HCT116 (cell line): Measurements from ENCODE around the gene SDK1. TPM values are rescaled to one million over a fixed set of nuclear protein-coding genes. Genes with fewer than 3 reads are reported as not detected.

Experiments used
- ATAC-seq: fragments of 200-7000 bp; cut with Tn5 transposase; 2 replicates; pipeline ENCODE4 v1.9.1; 2020; ENCODE audit warnings: mild to moderate bottlenecking, moderate library complexity
- BruUV-seq: library from RNA; stranded (reverse); fragments of 400-500 nt; replicated peaks from 2 replicates; lab custom pipeline; 2021; lab: Mats Ljungman, UMichigan
- CTCF ChIA-PET: fragments of 300-600 bp; sonication (Branson Sonifier 250); formaldehyde crosslinking; loops from one replicate; lab custom pipeline; 2021; ENCODE audit warnings: antibody characterized with exemption; lab: Charles Lee
- POLR2A ChIA-PET: fragments of 300-600, 350-600 bp; sonication (Branson Sonifier 250); formaldehyde crosslinking; loops from one replicate; lab custom pipeline; 2021; ENCODE audit warnings: antibody characterized with exemption; lab: Charles Lee
- RAD21 ChIA-PET, 2 experiments: fragments of 300-600 bp; sonication (Branson Sonifier 250); formaldehyde crosslinking; loops; one replicate each; lab custom pipeline; 2023; ENCODE audit warnings: low total read pairs in 2 of 2; ENCODE audit not compliant: uncharacterized antibody in 2 of 2, unreplicated experiment in 2 of 2, low non-redundant PET in 1 of 2; lab: Charles Lee
- DNase-seq: peaks from one replicate; pipeline ENCODE4 v3.0.0-alpha.2; 2010; ENCODE audit warnings: low read depth, low spot score
- H2AFZ ChIP-seq: fragments of 200-600 bp; shearing (Covaris generic), sonication (generic); 2 replicates; pipeline ENCODE4 v1.6.1; 2017; ENCODE audit warnings: low read depth, mixed run types, mixed read lengths, antibody characterized with exemption, low read length; ENCODE audit not compliant: poor library complexity, severe bottlenecking
- H3K27ac ChIP-seq: 2 replicates; pipeline ENCODE4 v1.5.1; 2012; ENCODE audit warnings: low read depth, low read length
- H3K27me3 ChIP-seq: fragments of 200-600 bp; sonication (generic); 2 replicates; pipeline ENCODE4 v1.6.1; 2016; ENCODE audit warnings: mixed run types, low read length, mixed read lengths; ENCODE audit not compliant: insufficient read depth
- H3K36me3 ChIP-seq, 2 experiments: fragments of 200-500 bp in 1 of 2; fragments of 200-600 bp in 1 of 2; sonication (Bioruptor generic) in 1 of 2; sonication (generic) in 1 of 2; 2 replicates each; pipeline versions ENCODE4 v1.5.1 to v1.6.1; 2014 to 2016; ENCODE audit warnings: low read length in 2 of 2, inconsistent platforms in 1 of 2, mixed read lengths in 1 of 2, mixed run types in 1 of 2; ENCODE audit not compliant: insufficient read depth in 2 of 2, control insufficient read depth in 1 of 2
- H3K4me1 ChIP-seq, 2 experiments: fragments of 200-600 bp in 1 of 2; sonication (generic) in 1 of 2; 2 replicates each; pipeline versions ENCODE4 v1.5.1 to v1.6.1; 2012 to 2017; ENCODE audit warnings: low read length in 2 of 2, inconsistent platforms in 1 of 2, mild to moderate bottlenecking in 1 of 2, mixed read lengths in 1 of 2, mixed run types in 1 of 2, moderate library complexity in 1 of 2; ENCODE audit not compliant: insufficient read depth in 2 of 2, control insufficient read depth in 1 of 2
- H3K4me2 ChIP-seq: fragments of 200-600 bp; sonication (generic); 2 replicates; pipeline ENCODE4 v1.6.1; 2017; ENCODE audit warnings: mixed run types, low read length, mixed read lengths
- H3K4me3 ChIP-seq, 2 experiments: fragments of 200-600 bp in 1 of 2; sonication (generic) in 1 of 2; replicated peaks in 1 of 2; 2 replicates each; pipeline ENCODE4 v1.5.1; 2011 to 2016; ENCODE audit warnings: low read length in 2 of 2, control low read depth in 1 of 2, low read depth in 1 of 2, mild to moderate bottlenecking in 1 of 2, mixed read lengths in 1 of 2, mixed run types in 1 of 2
- H3K79me2 ChIP-seq: fragments of 200-600 bp; sonication (generic); 2 replicates; pipeline ENCODE4 v1.6.1; 2017; ENCODE audit warnings: mild to moderate bottlenecking, mixed run types, low read length, moderate library complexity, mixed read lengths; ENCODE audit not compliant: insufficient read depth
- H3K9ac ChIP-seq: fragments of 200-600 bp; sonication (generic); 2 replicates; pipeline ENCODE4 v1.6.1; 2016; ENCODE audit warnings: low read length, mixed read lengths
- H3K9me2 ChIP-seq: fragments of 200-600 bp; sonication (generic), shearing (Covaris generic); 2 replicates; pipeline ENCODE4 v1.6.1; 2017; ENCODE audit warnings: mixed run types, mild to moderate bottlenecking, moderate library complexity; ENCODE audit not compliant: insufficient read depth
- H3K9me3 ChIP-seq, 2 experiments: fragments of 200-500 bp in 1 of 2; fragments of 200-600 bp in 1 of 2; sonication (Bioruptor generic) in 1 of 2; sonication (generic) in 1 of 2; 2 replicates each; pipeline ENCODE4 v1.6.1; 2014 to 2017; ENCODE audit warnings: low read length in 2 of 2, mixed read lengths in 2 of 2, inconsistent platforms in 1 of 2, low read depth in 1 of 2, mild to moderate bottlenecking in 1 of 2, mixed run types in 1 of 2, moderate library complexity in 1 of 2; ENCODE audit not compliant: control insufficient read depth in 1 of 2, insufficient read depth in 1 of 2
- H4K20me1 ChIP-seq: fragments of 200-600 bp; sonication (generic), shearing (Covaris generic); 2 replicates; pipeline ENCODE4 v1.6.1; 2017; ENCODE audit warnings: mixed run types, mild to moderate bottlenecking, moderate library complexity; ENCODE audit not compliant: insufficient read depth
- CBX3 ChIP-seq: IDR thresholded peaks from 2 replicates; pipeline ENCODE4 v1.6.1; 2012; ENCODE audit warnings: low read depth
- CEBPB ChIP-seq: IDR thresholded peaks from 2 replicates; pipeline ENCODE4 v1.6.1; 2012; ENCODE audit warnings: low read depth
- EGR1 ChIP-seq: IDR thresholded peaks from 2 replicates; pipeline ENCODE4 v1.6.1; 2012; ENCODE audit warnings: low read depth
- ELF1 ChIP-seq: IDR thresholded peaks from 2 replicates; pipeline ENCODE4 v1.6.1; 2012; ENCODE audit warnings: low read depth, borderline replicate concordance
- EZH2 ChIP-seq: fragments of 200-600 bp; sonication (generic); IDR thresholded peaks from 2 replicates; pipeline ENCODE4 v1.6.1; 2017; ENCODE audit warnings: antibody characterized with exemption, mixed run types
- EZH2phosphoT487 ChIP-seq: fragments of 200-600 bp; IDR thresholded peaks from 2 replicates; pipeline ENCODE4 v1.6.1; 2018; ENCODE audit warnings: antibody characterized with exemption, borderline replicate concordance
- JUND ChIP-seq: IDR thresholded peaks from 2 replicates; pipeline ENCODE4 v1.6.1; 2012
- POLR2A ChIP-seq: IDR thresholded peaks from 2 replicates; pipeline ENCODE4 v1.7.0; 2011; ENCODE audit warnings: borderline replicate concordance; ENCODE audit not compliant: insufficient read depth, insufficient read length; ENCODE audit errors: extremely low read depth
- POLR2AphosphoS5 ChIP-seq: IDR thresholded peaks from 2 replicates; pipeline ENCODE4 v1.6.1; 2011; ENCODE audit warnings: mild to moderate bottlenecking, low read depth, low read length, moderate library complexity
- RAD21 ChIP-seq: IDR thresholded peaks from 2 replicates; pipeline ENCODE4 v1.6.1; 2012; ENCODE audit warnings: low read depth, mild to moderate bottlenecking
- SIN3A ChIP-seq: IDR thresholded peaks from 2 replicates; pipeline ENCODE4 v1.6.1; 2012; ENCODE audit warnings: low read depth
- SRF ChIP-seq: IDR thresholded peaks from 2 replicates; pipeline ENCODE4 v1.6.1; 2012; ENCODE audit warnings: low read depth
- TCF7L2 ChIP-seq: IDR thresholded peaks from 2 replicates; pipeline ENCODE4 v1.7.0; 2011; ENCODE audit warnings: borderline replicate concordance, inconsistent platforms; ENCODE audit not compliant: insufficient read depth, insufficient read length; ENCODE audit errors: extremely low read depth
- ZFX ChIP-seq: fragments of 450-650 bp; IDR thresholded peaks from 2 replicates; pipeline ENCODE4 v1.6.1; 2017
- ZNF274 ChIP-seq: fragments of 200-500 bp; sonication (Bioruptor generic); IDR thresholded peaks from 2 replicates; pipeline ENCODE4 v1.6.1; 2014; ENCODE audit warnings: mild to moderate bottlenecking, low read depth, low read length, inconsistent platforms
- intact Hi-C: fragments of 100-400 bp; cut with micrococcal nuclease; formaldehyde crosslinking; loops from 2 replicates; pipeline ENCODE4 v1.10.0; 2022
- total RNA-seq: library from RNA; stranded (reverse); gene quantifications from one replicate; pipeline ENCODE4 v1.2.1, GENCODE V29; 2021; ENCODE audit not compliant: unreplicated experiment
- TF ChIP-seq, protein P1 (sequence below), 3 experiments: fragments of 200-600 bp in 1 of 3; sonication (generic) in 1 of 3; IDR thresholded peaks in 2 of 3; conservative IDR thresholded peaks in 1 of 3; 2 replicates each; pipeline ENCODE4 v1.5.1; 2012 to 2017; ENCODE audit warnings: low read depth in 2 of 3, low read length in 2 of 3, antibody characterized with exemption in 1 of 3, borderline replicate concordance in 1 of 3, control low read depth in 1 of 3, mild to moderate bottlenecking in 1 of 3, mixed read lengths in 1 of 3, mixed run types in 1 of 3, moderate library complexity in 1 of 3; ENCODE audit not compliant: insufficient read depth in 1 of 3
- TF ChIP-seq, protein P2 (sequence below): IDR thresholded peaks from 2 replicates; pipeline ENCODE4 v1.6.1; 2012; ENCODE audit warnings: low read depth
- TF ChIP-seq, protein P3 (sequence below): IDR thresholded peaks from 2 replicates; pipeline ENCODE4 v1.6.1; 2011; ENCODE audit warnings: mild to moderate bottlenecking, low read length, moderate library complexity; ENCODE audit not compliant: insufficient replicate concordance; ENCODE audit errors: extremely low read depth

Gene SDK1
- total RNA-seq, 1 experiment from 2014 or later = 0.05 TPM

DNA sequence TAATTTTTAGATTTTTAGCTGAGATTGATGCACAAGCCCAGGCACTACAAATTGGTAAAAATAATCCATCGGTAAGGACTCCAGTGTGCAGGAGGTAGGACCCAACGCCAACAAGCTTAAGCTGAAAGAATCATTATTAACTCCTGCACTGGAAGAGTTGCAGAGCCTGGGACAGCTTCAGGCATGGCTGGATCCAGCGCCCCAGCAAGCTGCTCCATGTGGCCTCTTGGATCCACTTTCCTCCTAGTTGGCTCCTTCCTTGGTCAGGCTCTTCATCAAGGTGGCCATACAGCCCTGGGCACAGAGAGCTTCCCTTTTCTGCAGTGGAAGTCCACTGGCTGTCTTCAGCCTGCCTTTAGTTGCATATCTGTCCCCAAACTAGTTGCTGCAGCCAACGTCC is 883.6 kb downstream of the SDK1 start:
- no peak overlapping the region for H3K4me2 ChIP-seq
- TF ChIP-seq TCF7L2 = no peak
- TF ChIP-seq EGR1 = no peak
- no peak for TF ChIP-seq ZNF274
- TF ChIP-seq CEBPB = no peak
- TF ChIP-seq POLR2A = no peak
- no peak for TF ChIP-seq POLR2AphosphoS5
- TF ChIP-seq, protein P1, sequence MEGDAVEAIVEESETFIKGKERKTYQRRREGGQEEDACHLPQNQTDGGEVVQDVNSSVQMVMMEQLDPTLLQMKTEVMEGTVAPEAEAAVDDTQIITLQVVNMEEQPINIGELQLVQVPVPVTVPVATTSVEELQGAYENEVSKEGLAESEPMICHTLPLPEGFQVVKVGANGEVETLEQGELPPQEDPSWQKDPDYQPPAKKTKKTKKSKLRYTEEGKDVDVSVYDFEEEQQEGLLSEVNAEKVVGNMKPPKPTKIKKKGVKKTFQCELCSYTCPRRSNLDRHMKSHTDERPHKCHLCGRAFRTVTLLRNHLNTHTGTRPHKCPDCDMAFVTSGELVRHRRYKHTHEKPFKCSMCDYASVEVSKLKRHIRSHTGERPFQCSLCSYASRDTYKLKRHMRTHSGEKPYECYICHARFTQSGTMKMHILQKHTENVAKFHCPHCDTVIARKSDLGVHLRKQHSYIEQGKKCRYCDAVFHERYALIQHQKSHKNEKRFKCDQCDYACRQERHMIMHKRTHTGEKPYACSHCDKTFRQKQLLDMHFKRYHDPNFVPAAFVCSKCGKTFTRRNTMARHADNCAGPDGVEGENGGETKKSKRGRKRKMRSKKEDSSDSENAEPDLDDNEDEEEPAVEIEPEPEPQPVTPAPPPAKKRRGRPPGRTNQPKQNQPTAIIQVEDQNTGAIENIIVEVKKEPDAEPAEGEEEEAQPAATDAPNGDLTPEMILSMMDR (IDR thresholded peaks at IDR 0.05 in 2 of 3, conservative IDR thresholded peaks at IDR 0.05 in 1 of 3; ENCODE audit: borderline replicate concordance in 1 of 3, insufficient read depth in 1 of 3, low read depth in 2 of 3, low read length in 2 of 3) = no peak
- TF ChIP-seq ZFX = no peak
- no peak for TF ChIP-seq JUND
- TF ChIP-seq RAD21 = no peak
- TF ChIP-seq SRF = no peak
- no peak for TF ChIP-seq CBX3
- no peak for TF ChIP-seq ELF1
- no peak for TF ChIP-seq EZH2phosphoT487
- no peak for TF ChIP-seq EZH2
- TF ChIP-seq, protein P2, sequence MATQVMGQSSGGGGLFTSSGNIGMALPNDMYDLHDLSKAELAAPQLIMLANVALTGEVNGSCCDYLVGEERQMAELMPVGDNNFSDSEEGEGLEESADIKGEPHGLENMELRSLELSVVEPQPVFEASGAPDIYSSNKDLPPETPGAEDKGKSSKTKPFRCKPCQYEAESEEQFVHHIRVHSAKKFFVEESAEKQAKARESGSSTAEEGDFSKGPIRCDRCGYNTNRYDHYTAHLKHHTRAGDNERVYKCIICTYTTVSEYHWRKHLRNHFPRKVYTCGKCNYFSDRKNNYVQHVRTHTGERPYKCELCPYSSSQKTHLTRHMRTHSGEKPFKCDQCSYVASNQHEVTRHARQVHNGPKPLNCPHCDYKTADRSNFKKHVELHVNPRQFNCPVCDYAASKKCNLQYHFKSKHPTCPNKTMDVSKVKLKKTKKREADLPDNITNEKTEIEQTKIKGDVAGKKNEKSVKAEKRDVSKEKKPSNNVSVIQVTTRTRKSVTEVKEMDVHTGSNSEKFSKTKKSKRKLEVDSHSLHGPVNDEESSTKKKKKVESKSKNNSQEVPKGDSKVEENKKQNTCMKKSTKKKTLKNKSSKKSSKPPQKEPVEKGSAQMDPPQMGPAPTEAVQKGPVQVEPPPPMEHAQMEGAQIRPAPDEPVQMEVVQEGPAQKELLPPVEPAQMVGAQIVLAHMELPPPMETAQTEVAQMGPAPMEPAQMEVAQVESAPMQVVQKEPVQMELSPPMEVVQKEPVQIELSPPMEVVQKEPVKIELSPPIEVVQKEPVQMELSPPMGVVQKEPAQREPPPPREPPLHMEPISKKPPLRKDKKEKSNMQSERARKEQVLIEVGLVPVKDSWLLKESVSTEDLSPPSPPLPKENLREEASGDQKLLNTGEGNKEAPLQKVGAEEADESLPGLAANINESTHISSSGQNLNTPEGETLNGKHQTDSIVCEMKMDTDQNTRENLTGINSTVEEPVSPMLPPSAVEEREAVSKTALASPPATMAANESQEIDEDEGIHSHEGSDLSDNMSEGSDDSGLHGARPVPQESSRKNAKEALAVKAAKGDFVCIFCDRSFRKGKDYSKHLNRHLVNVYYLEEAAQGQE = no peak
- TF ChIP-seq SIN3A = no peak
- TF ChIP-seq, protein P3, sequence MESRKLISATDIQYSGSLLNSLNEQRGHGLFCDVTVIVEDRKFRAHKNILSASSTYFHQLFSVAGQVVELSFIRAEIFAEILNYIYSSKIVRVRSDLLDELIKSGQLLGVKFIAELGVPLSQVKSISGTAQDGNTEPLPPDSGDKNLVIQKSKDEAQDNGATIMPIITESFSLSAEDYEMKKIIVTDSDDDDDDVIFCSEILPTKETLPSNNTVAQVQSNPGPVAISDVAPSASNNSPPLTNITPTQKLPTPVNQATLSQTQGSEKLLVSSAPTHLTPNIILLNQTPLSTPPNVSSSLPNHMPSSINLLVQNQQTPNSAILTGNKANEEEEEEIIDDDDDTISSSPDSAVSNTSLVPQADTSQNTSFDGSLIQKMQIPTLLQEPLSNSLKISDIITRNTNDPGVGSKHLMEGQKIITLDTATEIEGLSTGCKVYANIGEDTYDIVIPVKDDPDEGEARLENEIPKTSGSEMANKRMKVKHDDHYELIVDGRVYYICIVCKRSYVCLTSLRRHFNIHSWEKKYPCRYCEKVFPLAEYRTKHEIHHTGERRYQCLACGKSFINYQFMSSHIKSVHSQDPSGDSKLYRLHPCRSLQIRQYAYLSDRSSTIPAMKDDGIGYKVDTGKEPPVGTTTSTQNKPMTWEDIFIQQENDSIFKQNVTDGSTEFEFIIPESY = no peak
- no peak overlapping the region for H3K27ac ChIP-seq
- H3K4me1 ChIP-seq = no peaks in the 10 kb centered on the region
- ATAC-seq (no peak), DNase-seq (no peak)
- ChIA-PET POLR2A (no interaction called here), RAD21 (no interaction called here), CTCF (no interaction called here)
- no peaks in the 10 kb centered on the region for H3K36me3 ChIP-seq
- H3K4me3 ChIP-seq = no peak overlapping the region
- H4K20me1 ChIP-seq = no peaks in the 10 kb centered on the region
- no peaks in the 10 kb centered on the region for H3K9me2 ChIP-seq
- no peak overlapping the region for H3K9ac ChIP-seq
- no peaks in the 10 kb centered on the region for H3K9me3 ChIP-seq
- no peaks in the 10 kb centered on the region for H3K27me3 ChIP-seq
- no peak overlapping the region for H2AFZ ChIP-seq
- intact Hi-C loops = no loop called here
- no peaks in the 10 kb centered on the region for H3K79me2 ChIP-seq
- no TSS peak for BruUV-seq
